Stomach (tissue), 4 donors: ENCODE measurements around the gene TPD52L1.

ENCODE experiments used
- EP300 ChIP-seq: sonication (generic); formaldehyde crosslinking; IDR thresholded peaks from one replicate; pipeline ENCODE4 v1.6.1; 2017; ENCODE audit warnings: antibody characterized with exemption
- POLR2A ChIP-seq, 4 donors: fragments of 450-650 bp; IDR thresholded peaks; one replicate each; pipeline ENCODE4 v1.6.1; 2016; ENCODE audit warnings: antibody characterized with exemption in 4 of 4, control low read depth in 2 of 4, mild to moderate bottlenecking in 1 of 4, moderate library complexity in 1 of 4
- POLR2AphosphoS5 ChIP-seq, 3 donors: sonication (generic); formaldehyde crosslinking; IDR thresholded peaks; one replicate each; pipeline ENCODE4 v1.6.1; 2016; ENCODE audit warnings: antibody characterized with exemption in 3 of 3
- TF ChIP-seq, protein P1 (sequence below), 7 experiments: fragments of 450-650 bp in 4 of 7; fragments of 200-600 bp in 3 of 7; sonication (generic) in 3 of 7; IDR thresholded peaks; one replicate each; pipeline ENCODE4 v1.5.1; 2016 to 2019; ENCODE audit warnings: antibody characterized with exemption in 7 of 7, control low read depth in 2 of 7, mild to moderate bottlenecking in 1 of 7

DNA sequence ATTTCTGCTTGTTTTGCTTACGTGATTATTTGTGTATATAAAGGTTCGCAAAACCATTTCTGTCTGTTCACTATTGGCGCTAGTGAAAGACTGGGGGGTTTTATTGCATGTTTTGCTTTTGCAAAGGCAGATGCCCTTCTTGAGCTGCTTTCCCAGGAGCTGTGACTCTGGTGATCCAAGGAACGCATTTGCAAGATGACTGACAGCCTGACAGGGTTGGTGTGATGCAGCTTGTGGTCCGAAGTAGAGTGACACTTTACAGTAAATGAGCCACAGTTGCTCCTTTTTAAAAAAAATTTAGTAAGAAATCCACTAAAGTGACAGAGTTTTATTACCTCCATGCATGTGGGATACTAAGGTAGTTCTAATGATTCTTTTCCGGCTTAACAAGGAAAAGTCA, 73.7 kb downstream of the TPD52L1 start:
- TF ChIP-seq POLR2A (IDR thresholded peaks at IDR 0.05) (no peak), POLR2AphosphoS5 (IDR thresholded peaks at IDR 0.05) (no peak), EP300 (no peak)
- TF ChIP-seq, protein P1, sequence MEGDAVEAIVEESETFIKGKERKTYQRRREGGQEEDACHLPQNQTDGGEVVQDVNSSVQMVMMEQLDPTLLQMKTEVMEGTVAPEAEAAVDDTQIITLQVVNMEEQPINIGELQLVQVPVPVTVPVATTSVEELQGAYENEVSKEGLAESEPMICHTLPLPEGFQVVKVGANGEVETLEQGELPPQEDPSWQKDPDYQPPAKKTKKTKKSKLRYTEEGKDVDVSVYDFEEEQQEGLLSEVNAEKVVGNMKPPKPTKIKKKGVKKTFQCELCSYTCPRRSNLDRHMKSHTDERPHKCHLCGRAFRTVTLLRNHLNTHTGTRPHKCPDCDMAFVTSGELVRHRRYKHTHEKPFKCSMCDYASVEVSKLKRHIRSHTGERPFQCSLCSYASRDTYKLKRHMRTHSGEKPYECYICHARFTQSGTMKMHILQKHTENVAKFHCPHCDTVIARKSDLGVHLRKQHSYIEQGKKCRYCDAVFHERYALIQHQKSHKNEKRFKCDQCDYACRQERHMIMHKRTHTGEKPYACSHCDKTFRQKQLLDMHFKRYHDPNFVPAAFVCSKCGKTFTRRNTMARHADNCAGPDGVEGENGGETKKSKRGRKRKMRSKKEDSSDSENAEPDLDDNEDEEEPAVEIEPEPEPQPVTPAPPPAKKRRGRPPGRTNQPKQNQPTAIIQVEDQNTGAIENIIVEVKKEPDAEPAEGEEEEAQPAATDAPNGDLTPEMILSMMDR (IDR thresholded peaks at IDR 0.05), result no peak
